GM21367 (cell line): ENCODE results near the gene REN.

Experiments used
- ATAC-seq: cut with Tn5 transposase; IDR thresholded peaks from one replicate; pipeline ENCODE4 v1.9.1; 2021; ENCODE audit not compliant: unreplicated experiment

Gene REN

DNA sequence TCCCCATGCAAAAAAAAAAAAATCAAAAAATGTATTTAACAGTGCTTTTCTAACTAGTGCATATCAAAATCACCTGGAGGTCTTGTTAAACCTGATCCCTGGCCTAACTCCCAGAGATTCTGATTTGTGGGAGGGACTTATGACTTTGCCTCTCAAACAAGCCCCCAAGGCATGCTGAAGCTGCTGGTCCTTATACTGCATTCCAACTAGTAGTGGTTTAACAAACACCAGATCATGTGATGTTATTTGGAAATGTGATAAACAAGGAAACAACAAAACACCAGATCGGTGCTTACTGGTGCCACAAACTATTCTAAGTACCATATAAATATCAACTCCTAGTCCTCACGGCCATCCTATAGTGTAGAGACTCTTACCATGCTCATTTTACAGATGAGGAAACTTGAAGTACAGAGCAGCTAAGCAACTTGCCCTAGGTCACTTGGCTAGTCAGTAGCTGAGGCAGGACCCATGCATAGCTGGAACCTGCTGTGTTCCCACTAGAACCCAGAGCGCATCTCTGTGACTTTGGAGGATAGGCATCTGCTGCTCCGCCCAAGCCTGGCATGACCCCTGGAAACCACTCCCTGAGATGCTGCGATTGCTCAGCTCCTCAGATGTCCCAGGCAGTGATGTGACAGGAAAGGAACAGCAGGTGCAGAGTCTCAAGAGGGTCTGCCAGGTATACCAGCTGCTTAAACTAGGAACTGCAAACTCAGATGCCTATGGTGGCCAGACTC is 55.1 kb downstream of the REN start:
- no peak for ATAC-seq

DNA sequence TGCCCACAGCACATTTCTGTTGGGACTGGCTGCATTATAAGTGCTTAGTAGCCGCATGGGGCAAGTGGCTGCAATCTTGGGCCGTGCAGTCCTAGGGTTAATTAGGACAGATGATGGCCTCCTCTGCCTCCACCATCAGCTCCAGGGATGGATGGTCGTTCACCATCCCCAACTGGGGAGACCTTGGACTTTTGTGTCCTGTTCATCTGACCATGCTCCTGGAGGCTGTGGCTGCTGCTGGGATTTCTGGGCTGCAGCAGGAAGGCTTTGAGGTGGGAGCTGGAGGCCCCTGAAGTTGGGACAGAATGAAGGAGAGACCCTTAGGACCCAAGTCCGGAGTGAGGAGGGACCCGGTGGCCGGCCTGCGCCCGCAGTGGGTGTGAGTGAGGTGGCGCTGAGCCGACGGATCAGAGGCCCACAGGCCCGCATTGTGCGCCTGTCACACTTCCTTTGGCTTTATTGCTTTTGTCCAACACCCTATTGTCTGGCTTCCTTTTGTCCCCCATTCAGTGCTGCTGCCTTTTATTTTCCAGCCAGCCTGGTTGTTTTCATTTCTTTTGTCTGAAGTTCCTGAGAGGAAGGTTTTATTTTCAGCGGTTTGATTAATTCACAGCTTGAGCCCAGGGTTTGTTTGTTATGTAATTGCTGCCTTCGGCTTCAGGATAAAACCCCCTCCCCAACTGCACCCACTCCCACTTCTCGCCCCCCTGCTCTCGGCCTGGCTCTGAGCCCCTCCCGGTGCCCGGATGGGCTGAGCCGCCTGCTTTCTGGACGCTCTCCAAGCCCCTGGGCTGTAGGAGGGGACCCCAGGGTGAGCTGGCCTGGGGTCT is 57.6 kb downstream of the REN start:
- ATAC-seq: no peak

DNA sequence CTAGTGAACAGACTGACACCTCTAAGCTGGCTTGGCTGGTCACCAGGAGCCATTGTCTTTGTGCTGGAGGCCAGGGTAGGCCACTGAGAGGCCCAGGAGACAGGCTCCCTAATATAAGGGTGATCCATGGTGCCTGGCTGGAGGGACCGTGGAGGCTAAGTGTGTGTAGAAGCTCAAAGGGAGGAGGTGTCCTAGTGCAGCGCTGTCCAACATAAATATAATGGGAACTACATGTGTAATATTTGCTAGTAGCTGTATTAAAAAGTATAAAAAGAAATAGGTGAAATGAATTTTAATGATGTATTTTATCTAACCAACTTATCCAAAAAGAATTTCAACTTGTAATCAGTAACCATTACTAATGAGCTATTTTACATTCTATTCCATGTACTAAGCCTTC is 58.2 kb downstream of the REN start:
- ATAC-seq: no peak

DNA sequence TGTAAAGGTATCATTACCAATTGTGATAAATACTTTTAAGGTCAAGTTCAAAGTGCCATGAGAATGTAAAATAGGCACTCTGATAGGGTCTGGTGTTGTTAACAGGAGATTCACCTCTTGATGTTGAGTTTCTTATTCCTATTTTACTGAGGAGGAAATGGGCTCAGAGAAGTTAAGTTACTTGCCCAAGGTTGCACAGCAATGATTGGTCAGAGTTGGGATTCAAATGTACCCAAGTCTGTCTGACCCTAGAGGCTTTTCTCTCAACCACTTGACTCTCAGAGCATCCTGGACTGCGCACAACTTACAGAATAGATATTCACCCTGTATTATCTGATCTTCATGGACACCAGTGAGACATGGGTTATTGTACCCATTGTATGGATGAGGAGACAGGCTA is 59.3 kb downstream of the REN start:
- no peak for ATAC-seq

DNA sequence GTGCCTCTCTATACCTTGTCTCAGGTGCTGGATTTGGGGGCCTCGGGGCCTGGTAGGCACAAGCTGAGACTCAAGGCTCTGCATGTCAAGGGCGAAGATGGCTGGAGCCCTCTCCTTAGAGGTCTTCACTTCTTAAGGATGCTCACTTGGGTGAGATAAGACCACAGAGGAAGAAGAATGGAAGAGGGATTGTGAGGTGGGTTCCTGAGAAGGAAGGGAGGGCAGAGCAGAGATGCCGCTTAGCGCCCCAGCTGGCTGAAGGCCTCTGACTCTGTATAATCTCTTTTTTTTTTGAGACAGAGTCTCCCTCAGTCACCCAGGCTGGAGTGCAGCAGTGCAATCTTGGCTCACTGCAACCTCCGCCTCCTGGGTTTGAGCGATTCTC is 61.0 kb downstream of the REN start:
- ATAC-seq: no peak
